GM23338 (cell line): ENCODE measurements around the gene CD68.

ENCODE experiments used
- EZH2 ChIP-seq: fragments of 200-600 bp; sonication (generic); IDR thresholded peaks from one replicate; pipeline ENCODE4 v1.8.0; 2017; ENCODE audit warnings: antibody characterized with exemption, mild to moderate bottlenecking, low read depth; ENCODE audit not compliant: unreplicated experiment
- NANOG ChIP-seq: IDR thresholded peaks from 2 replicates; pipeline ENCODE4 v1.6.1; 2016; ENCODE audit warnings: antibody characterized with exemption, borderline replicate concordance
- POLR2AphosphoS5 ChIP-seq: IDR thresholded peaks from 2 replicates; pipeline ENCODE4 v1.6.1; 2016; ENCODE audit warnings: antibody characterized with exemption, low read depth
- REST ChIP-seq: IDR thresholded peaks from one replicate; pipeline ENCODE4 v1.6.1; 2018; ENCODE audit warnings: antibody characterized with exemption; ENCODE audit not compliant: unreplicated experiment

DNA sequence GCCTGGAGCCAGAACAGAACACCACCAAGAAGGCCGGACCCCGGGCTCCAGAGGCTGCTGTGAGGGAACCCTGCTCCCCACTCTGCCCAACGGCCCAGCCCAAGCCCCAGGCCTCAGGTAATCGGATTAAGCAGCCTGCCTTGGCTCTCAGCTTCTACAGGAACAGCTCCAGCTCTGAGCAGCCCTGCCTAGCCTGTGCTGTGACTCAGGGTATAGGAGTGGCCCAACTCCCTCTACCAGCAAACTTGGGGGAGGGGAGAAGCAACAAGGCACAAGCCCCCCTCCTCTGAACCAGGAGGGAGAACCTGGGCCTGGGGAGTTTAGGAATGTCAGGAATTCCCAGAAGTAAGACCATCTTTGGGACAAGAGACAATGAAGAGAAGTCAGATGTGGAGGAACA lies 11.3 kb downstream of the CD68 start:
- TF ChIP-seq REST (no peak), POLR2AphosphoS5 (no peak), EZH2 (no peak), NANOG (no peak)
